Transverse colon (tissue), 4 donors: Measurements from ENCODE around the gene TMCO1. TPM values are rescaled to one million over a fixed set of nuclear protein-coding genes. Genes with fewer than 3 reads are reported as not detected.
"Not testable (repeated sequence)": the region's sequence is repeated elsewhere in the genome, so short reads cannot be mapped to it uniquely, and the experiment has no call there.

Experiments used
- DNase-seq: peaks from one replicate; pipeline ENCODE4 v3.0.0-alpha.2; 2019
- H3K27ac ChIP-seq, 4 donors: fragments of 200-600 bp; sonication (generic); 2 replicates each; pipeline ENCODE4 v1.5.1; 2016 to 2018; ENCODE audit warnings: inconsistent platforms in 4 of 4
- H3K27me3 ChIP-seq: fragments of 200-600 bp; sonication (generic); 2 replicates; pipeline ENCODE4 v1.5.1; 2017; ENCODE audit warnings: inconsistent platforms
- H3K36me3 ChIP-seq, 4 donors: fragments of 200-600 bp; sonication (generic); 2 replicates each; pipeline ENCODE4 v1.5.1; 2017 to 2019; ENCODE audit warnings: inconsistent platforms in 4 of 4
- H3K4me1 ChIP-seq, 4 donors: fragments of 200-600 bp; sonication (generic); 2 replicates each; pipeline ENCODE4 v1.5.1; 2017 to 2020; ENCODE audit warnings: inconsistent platforms in 4 of 4
- H3K4me3 ChIP-seq, 4 donors: fragments of 200-600 bp; sonication (generic); 1 replicate in 1 of 4; 2 replicates in 3 of 4; pipeline versions ENCODE4 v1.5.1 to v1.6.1; 2017 to 2019; ENCODE audit warnings: inconsistent platforms in 4 of 4
- H3K9me3 ChIP-seq, 2 donors: fragments of 200-600 bp; sonication (generic); 2 replicates each; pipeline ENCODE4 v1.5.1; 2017 to 2019; ENCODE audit warnings: inconsistent platforms in 2 of 2
- EP300 ChIP-seq: sonication (generic); formaldehyde crosslinking; IDR thresholded peaks from one replicate; pipeline ENCODE4 v1.6.1; 2017; ENCODE audit warnings: antibody characterized with exemption, low read depth
- POLR2A ChIP-seq: fragments of 450-650 bp; IDR thresholded peaks from one replicate; pipeline ENCODE4 v1.6.1; 2016; ENCODE audit warnings: antibody characterized with exemption, mild to moderate bottlenecking, moderate library complexity
- POLR2AphosphoS5 ChIP-seq, 3 donors: sonication (generic); formaldehyde crosslinking; IDR thresholded peaks; one replicate each; pipeline ENCODE4 v1.6.1; 2016; ENCODE audit warnings: antibody characterized with exemption in 3 of 3
- WGBS, 2 donors: methylation state at CpG; one replicate each; pipeline ENCODE4 v1.1.5; 2018; ENCODE audit warnings: low coverage in 1 of 2; 5-methylcytosine and 5-hydroxymethylcytosine counted together
- in situ Hi-C, 4 donors: fragments of 200-750 bp; cut with MboI; loops; one replicate each; pipeline versions ENCODE4 v1.15.0 to v1.15.1; 2017; ENCODE audit warnings: low sequenced_read_pairs in 3 of 4, low pct_ligation_motif_present in 1 of 4, low pct_unique_long_range_greater_than_20kb in 1 of 4
- intact Hi-C: fragments of 100-400 bp; cut with DNase I; formaldehyde crosslinking; loops from one replicate; pipeline ENCODE4 v1.15.1; 2023; ENCODE audit warnings: low total_unique reads
- total RNA-seq, 4 donors: library from RNA; depleted of rRNA; stranded (reverse); fragments of >200 nt; gene quantifications; one replicate each; pipeline ENCODE4 v1.1.0, GENCODE V29; 2016
- TF ChIP-seq, protein P1 (sequence below), 5 experiments: fragments of 200-600 bp in 3 of 5; fragments of 450-650 bp in 2 of 5; sonication (generic) in 3 of 5; IDR thresholded peaks; 1 replicate in 2 of 5; 2 replicates in 3 of 5; pipeline ENCODE4 v1.5.1; 2016 to 2017; ENCODE audit warnings: antibody characterized with exemption in 5 of 5, inconsistent platforms in 3 of 5, mild to moderate bottlenecking in 2 of 5, moderate library complexity in 1 of 5

Gene TMCO1
- total RNA-seq, 4 donors from 2014 or later, result 28.3 to 180 (median 128) TPM

DNA sequence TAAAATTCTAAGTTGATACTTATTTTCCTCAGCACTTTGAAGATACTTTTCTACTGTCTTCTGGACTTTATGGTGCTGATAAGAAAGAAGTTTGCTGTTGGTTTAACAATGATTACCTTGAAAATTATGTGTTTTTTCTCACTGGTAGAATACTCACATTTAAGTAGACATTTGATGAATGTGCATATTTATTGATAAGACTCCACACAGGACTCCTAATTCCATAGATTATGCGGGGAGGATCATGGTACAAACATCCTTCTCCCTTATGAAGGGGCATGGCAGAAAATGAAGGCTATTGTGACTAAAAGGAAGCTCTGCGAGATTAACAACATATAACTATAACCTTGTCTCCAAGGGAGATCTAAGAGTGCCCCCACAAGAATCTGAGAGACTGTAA is 41.8 kb downstream of the TMCO1 start:
- no peak for TF ChIP-seq POLR2AphosphoS5 (IDR thresholded peaks at IDR 0.05)
- TF ChIP-seq, protein P1, sequence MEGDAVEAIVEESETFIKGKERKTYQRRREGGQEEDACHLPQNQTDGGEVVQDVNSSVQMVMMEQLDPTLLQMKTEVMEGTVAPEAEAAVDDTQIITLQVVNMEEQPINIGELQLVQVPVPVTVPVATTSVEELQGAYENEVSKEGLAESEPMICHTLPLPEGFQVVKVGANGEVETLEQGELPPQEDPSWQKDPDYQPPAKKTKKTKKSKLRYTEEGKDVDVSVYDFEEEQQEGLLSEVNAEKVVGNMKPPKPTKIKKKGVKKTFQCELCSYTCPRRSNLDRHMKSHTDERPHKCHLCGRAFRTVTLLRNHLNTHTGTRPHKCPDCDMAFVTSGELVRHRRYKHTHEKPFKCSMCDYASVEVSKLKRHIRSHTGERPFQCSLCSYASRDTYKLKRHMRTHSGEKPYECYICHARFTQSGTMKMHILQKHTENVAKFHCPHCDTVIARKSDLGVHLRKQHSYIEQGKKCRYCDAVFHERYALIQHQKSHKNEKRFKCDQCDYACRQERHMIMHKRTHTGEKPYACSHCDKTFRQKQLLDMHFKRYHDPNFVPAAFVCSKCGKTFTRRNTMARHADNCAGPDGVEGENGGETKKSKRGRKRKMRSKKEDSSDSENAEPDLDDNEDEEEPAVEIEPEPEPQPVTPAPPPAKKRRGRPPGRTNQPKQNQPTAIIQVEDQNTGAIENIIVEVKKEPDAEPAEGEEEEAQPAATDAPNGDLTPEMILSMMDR (IDR thresholded peaks at IDR 0.05), result no peak
- TF ChIP-seq POLR2A, result no peak
- TF ChIP-seq EP300, result no peak
- in situ Hi-C loops, result no loop called here
- peaks cover 0 to 17% (median 7%) of the 10 kb centered on the region in 4 donors for H3K36me3 ChIP-seq

DNA sequence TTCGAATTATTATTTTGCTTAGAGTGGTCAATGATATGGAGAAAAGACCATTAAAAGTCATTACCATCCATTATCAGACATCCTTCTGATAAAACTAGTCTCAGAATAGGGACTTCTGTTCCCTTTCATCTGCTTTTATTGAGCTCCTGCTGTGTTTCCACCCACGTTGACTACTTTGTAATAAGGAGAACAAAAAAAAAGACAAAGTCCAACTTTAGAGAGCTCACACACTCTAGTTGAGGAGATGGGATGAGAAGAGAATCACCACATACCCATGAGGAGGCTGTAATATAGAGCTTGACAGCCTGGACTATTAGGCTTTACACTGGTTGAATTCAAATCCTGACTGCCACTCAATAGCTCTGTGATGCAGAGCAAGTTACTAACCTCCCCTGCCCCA is 42.5 kb downstream of the TMCO1 start:
- TF ChIP-seq EP300 (no peak), POLR2AphosphoS5 (IDR thresholded peaks at IDR 0.05) (no peak), POLR2A (no peak)
- TF ChIP-seq, protein P1 (IDR thresholded peaks at IDR 0.05), result no peak
- intact Hi-C loops, result no loop called here
- Histone ChIP-seq H3K27me3 (no peaks in the 10 kb centered on the region), H3K4me1 (no peaks in the 10 kb centered on the region), H3K9me3 (no peaks in the 10 kb centered on the region), H3K4me3 (no peak overlapping the region), H3K36me3 (peaks cover 0 to 17% (median 7%) of the 10 kb centered on the region in 4 donors), H3K27ac (no peak overlapping the region)
- no peak for DNase-seq
- in situ Hi-C loops, result no loop called here
- WGBS, 2 donors, result 87 to 100% methylated on average over 1 to 2 of the region's 2 CpGs

More for the DNA sequence above, 41.8 kb downstream of the TMCO1 start:
- Histone ChIP-seq H3K27ac (no peak overlapping the region), H3K4me1 (no peaks in the 10 kb centered on the region), H3K9me3 (no peaks in the 10 kb centered on the region), H3K27me3 (no peaks in the 10 kb centered on the region), H3K4me3 (no peak overlapping the region)
- 99% methylated on average over 2 of the region's 2 CpGs; no CpG with 5 or more reads in 1 of the 2 donors for WGBS, 2 donors
- intact Hi-C loops, result no loop called here
- no peak for DNase-seq

DNA sequence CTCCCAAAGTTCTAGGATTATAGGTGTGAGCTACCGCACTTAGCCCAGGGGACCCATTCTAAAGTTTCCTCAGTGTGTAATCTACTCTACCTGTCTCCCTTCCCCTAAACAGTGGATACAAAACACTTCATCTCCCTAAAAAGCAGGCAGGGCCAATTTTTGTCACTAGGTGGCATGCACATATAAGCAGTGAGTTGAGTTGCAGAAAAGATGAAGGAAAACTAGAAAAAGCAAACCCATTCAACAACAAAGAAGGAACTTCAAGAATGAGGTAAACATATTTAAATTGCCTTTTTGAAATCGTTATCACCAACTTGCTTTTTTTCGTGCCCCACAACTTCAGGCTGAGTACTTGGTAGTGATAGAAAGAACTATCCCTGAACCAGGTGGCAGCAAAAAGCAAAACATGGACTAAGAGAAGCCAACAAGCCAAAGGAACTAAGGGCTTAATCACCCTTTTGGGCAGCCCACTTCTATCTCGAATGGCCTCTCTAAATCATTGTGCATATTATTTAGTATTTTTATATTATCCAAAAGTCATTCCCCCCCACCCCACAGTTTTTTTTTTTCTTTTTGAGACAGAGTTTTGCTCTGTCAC is 50.7 kb downstream of the TMCO1 start:
- no peak overlapping the region for H3K27ac ChIP-seq
- DNase-seq, result peak; percentile 60

DNA sequence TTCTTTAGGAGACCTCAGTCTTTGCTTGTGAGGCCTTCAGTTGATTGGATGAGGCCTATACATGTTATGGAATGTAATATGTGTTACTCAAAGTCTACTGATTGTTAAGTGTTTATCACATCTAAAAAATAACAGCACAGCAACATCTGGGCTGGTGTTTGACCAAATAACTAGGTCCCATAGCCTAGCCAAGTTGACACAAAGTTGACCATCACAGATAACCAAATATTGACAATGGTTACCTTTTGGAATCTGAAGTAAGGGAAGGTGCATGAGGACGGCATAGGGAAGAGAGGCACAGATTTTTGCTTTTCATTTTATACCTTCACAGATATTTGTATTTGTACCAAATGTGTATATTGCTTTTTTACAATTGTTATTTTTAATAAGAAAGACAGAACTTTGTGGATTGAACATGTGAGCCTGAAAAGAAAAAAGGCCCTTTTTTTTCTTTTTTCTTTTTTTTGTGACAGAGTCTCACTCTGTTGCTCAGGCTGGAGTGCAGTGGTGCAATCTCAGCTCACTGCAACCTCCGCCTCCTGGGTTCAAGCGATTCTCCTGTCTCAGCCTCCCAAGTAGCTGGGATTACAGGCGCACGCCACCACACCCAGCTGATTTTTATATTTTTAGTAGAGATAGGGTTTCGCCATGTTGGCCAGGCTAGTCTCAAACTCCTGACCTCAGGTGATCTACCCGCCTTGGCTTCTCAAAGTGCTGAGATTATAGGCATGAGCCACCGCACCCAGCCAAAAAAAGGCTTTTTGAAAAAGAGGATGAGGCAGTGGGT is 52.2 kb downstream of the TMCO1 start:
- H3K27ac ChIP-seq, H3K36me3 ChIP-seq, DNase-seq, H3K9me3 ChIP-seq, H3K4me3 ChIP-seq, H3K4me1 ChIP-seq, H3K27me3 ChIP-seq: not testable (repeated sequence)
- intact Hi-C loops (loop anchor here (10.0 kb wide), 1 partner anchor 198 kb away; no protein-coding TSS in a partner anchor), in situ Hi-C loops (loop anchor here (5.0 to 25.0 kb wide), 6 partner anchors 196 to 771 kb away; partner anchors contain the start of gene FAM78B (in 1 of the 4))
- WGBS, 2 donors, result 87 to 93% methylated on average over 5 to 8 of the region's 8 CpGs

More for the DNA sequence above, 50.7 kb downstream of the TMCO1 start:
- 22 to 24% methylated on average over 4 of the region's 4 CpGs for WGBS, 2 donors
- H3K4me1 ChIP-seq, result no peaks in the 10 kb centered on the region
- H3K27me3 ChIP-seq, result no peaks in the 10 kb centered on the region
- no peaks in the 10 kb centered on the region for H3K36me3 ChIP-seq
- TF ChIP-seq, protein P1 (IDR thresholded peaks at IDR 0.05), result peak; percentile 51 to 76 (median 65)
- TF ChIP-seq POLR2AphosphoS5 (IDR thresholded peaks at IDR 0.05), result no peak
- in situ Hi-C loops (loop anchor here (5.0 to 25.0 kb wide), 6 partner anchors 194 to 769 kb away; partner anchors contain the start of gene FAM78B (in 1 of the 4)), intact Hi-C loops (loop anchor here (10.0 kb wide), 1 partner anchor 197 kb away; no protein-coding TSS in a partner anchor)
- no peak overlapping the region for H3K4me3 ChIP-seq
- H3K9me3 ChIP-seq, result no peaks in the 10 kb centered on the region
